CD4-positive, alpha-beta T cell (primary cell): ENCODE measurements around the gene TPK1. TPM values are rescaled to one million over a fixed set of nuclear protein-coding genes. Genes with fewer than 3 reads are reported as not detected.

ENCODE experiments used
- ATAC-seq: fragments of 200-7000 bp; cut with Tn5 transposase; one replicate; pipeline ENCODE4 v1.10.0; 2022; ENCODE audit warnings: mild to moderate bottlenecking; ENCODE audit not compliant: poor library complexity
- CTCF ChIA-PET: fragments of 350-600 bp; sonication (Branson Sonifier 250); formaldehyde crosslinking; loops from one replicate; lab custom pipeline; 2021; ENCODE audit warnings: antibody characterized with exemption, inconsistent platforms; lab: Charles Lee
- POLR2A ChIA-PET: fragments of 350-600 bp; sonication (Branson Sonifier 250); formaldehyde crosslinking; loops from one replicate; lab custom pipeline; 2021; ENCODE audit warnings: antibody characterized with exemption, inconsistent platforms; lab: Charles Lee
- DNase-seq, 14 experiments: peaks; one replicate each; pipeline ENCODE4 v3.0.0-alpha.2; 2013 to 2020; ENCODE audit warnings: mixed read lengths in 2 of 14
- H3K27ac ChIP-seq, 2 donors: one replicate each; pipeline versions ENCODE4 v1.5.1 to v1.7.0; 2013; ENCODE audit warnings: low read length in 2 of 2, low read depth in 1 of 2, mild to moderate bottlenecking in 1 of 2
- H3K27me3 ChIP-seq, 2 experiments: 1 replicate in 1 of 2; 2 replicates in 1 of 2; pipeline versions ENCODE4 v1.6.1 to v1.7.0; 2013; ENCODE audit warnings: low read length in 2 of 2, control low read depth in 1 of 2, mild to moderate bottlenecking in 1 of 2, moderate library complexity in 1 of 2; ENCODE audit not compliant: insufficient read depth in 2 of 2, control insufficient read depth in 1 of 2
- H3K36me3 ChIP-seq: one replicate; pipeline ENCODE4 v1.6.1; 2013; ENCODE audit warnings: low read length, control low read depth; ENCODE audit not compliant: insufficient read depth
- H3K4me1 ChIP-seq: one replicate; pipeline ENCODE4 v1.6.1; 2013; ENCODE audit warnings: low read length, control low read depth; ENCODE audit not compliant: insufficient read depth
- H3K4me3 ChIP-seq: one replicate; pipeline ENCODE4 v1.5.1; 2013; ENCODE audit warnings: mild to moderate bottlenecking, low read length, moderate library complexity
- H3K9me3 ChIP-seq, 2 experiments: 1 replicate in 1 of 2; 2 replicates in 1 of 2; pipeline versions ENCODE4 v1.6.1 to v1.7.0; 2013; ENCODE audit warnings: low read length in 2 of 2, mild to moderate bottlenecking in 2 of 2, control low read depth in 1 of 2, moderate library complexity in 1 of 2; ENCODE audit not compliant: control insufficient read depth in 1 of 2, insufficient read depth in 1 of 2
- H3K27ac Mint-ChIP-seq: one replicate; pipeline ENCODE4 v1.8.0; 2020; ENCODE audit warnings: mixed read lengths
- H3K27me3 Mint-ChIP-seq: one replicate; pipeline ENCODE4 v1.8.0; 2021; ENCODE audit warnings: mixed read lengths
- H3K36me3 Mint-ChIP-seq: one replicate; pipeline ENCODE4 v1.8.0; 2021; ENCODE audit warnings: low read depth, mixed read lengths
- H3K4me1 Mint-ChIP-seq: one replicate; pipeline ENCODE4 v1.8.0; 2021; ENCODE audit warnings: low read depth, mixed read lengths
- H3K4me3 Mint-ChIP-seq: one replicate; pipeline ENCODE4 v1.8.0; 2020; ENCODE audit warnings: mild to moderate bottlenecking, mixed read lengths
- H3K9me3 Mint-ChIP-seq: one replicate; pipeline ENCODE4 v1.8.0; 2020; ENCODE audit warnings: mixed read lengths
- CTCF ChIP-seq: fragments of 200-600 bp; IDR thresholded peaks from one replicate; pipeline ENCODE4 v1.8.0; 2022; ENCODE audit warnings: antibody characterized with exemption, mild to moderate bottlenecking
- intact Hi-C, 2 experiments: fragments of 100-400 bp; cut with DNase I in 1 of 2; cut with micrococcal nuclease in 1 of 2; formaldehyde crosslinking; loops; one replicate each; pipeline versions ENCODE4 v1.15.1 to v1.9.0; 2023 to 2025; cut with DNase I, micrococcal nuclease
- total RNA-seq, 174 experiments: library from RNA in 2 of 174; stranded (reverse) in 2 of 174; gene quantifications; one replicate each; pipeline ENCODE4 v1.2.3 and lab custom pipeline; 2021 to 2026

Gene TPK1
- total RNA-seq, 2 experiments from 2014 or later: 17.1 to 17.8 TPM

- CTCF ChIA-PET: no interaction called here
- no peaks in the 10 kb centered on the region for H3K9me3 Mint-ChIP-seq
- Histone ChIP-seq H3K36me3 (no peaks in the 10 kb centered on the region), H3K4me1 (no peaks in the 10 kb centered on the region), H3K27ac (no peak overlapping the region), H3K27me3 (no peaks in the 10 kb centered on the region), H3K9me3 (peaks cover 0 to 4% of the 10 kb centered on the region in 2 experiments), H3K4me3 (no peak overlapping the region)
- H3K27ac Mint-ChIP-seq: no peak overlapping the region
- no peaks in the 10 kb centered on the region for H3K4me1 Mint-ChIP-seq
- POLR2A ChIA-PET: no interaction called here
- H3K4me3 Mint-ChIP-seq: no peak overlapping the region
- intact Hi-C loops: no loop called here
- ATAC-seq (no peak), DNase-seq (no peak)
- TF ChIP-seq CTCF: no peak
- peaks cover 7% of the 10 kb centered on the region for H3K36me3 Mint-ChIP-seq
- H3K27me3 Mint-ChIP-seq: no peaks in the 10 kb centered on the region
Measured at GRCh38 chr7:144503215-144503614, 332.6 kb downstream of the TPK1 start.

DNA sequence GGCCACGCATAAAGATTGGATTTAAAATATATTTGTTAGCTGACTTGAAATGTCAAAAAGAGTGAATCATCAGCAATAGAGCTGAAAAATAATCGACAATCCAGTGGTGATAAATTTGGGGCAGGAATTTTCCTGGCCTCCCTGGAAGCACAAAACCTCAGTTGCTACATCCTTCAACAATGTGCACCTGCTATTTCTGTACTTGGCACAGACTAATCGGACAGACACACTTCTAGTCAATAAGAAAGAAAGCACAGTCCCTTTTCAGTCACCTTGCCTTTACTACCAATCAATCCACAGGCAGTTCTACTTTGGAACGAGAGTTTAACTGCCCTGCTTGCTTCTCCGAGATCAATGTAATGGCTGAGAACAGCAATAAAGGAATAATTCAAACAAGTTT is 335.6 kb downstream of the TPK1 start:
- H3K9me3 ChIP-seq: no peaks in the 10 kb centered on the region
- intact Hi-C loops: no loop called here
- no peaks in the 10 kb centered on the region for H3K4me1 Mint-ChIP-seq
- H3K27me3 ChIP-seq: no peaks in the 10 kb centered on the region
- peaks cover 2% of the 10 kb centered on the region for H3K36me3 Mint-ChIP-seq
- H3K4me3 Mint-ChIP-seq: no peak overlapping the region
- H3K27ac Mint-ChIP-seq: no peak overlapping the region
- TF ChIP-seq CTCF: no peak
- ChIA-PET POLR2A (interaction anchor here (0.8 kb wide), 1 partner anchor 9 kb away, joined by 3 read pairs; no protein-coding TSS in a partner anchor), CTCF (interaction anchor here (0.6 kb wide), 1 partner anchor 234 kb away, joined by 3 read pairs; no protein-coding TSS in a partner anchor)
- H3K9me3 Mint-ChIP-seq: no peaks in the 10 kb centered on the region
- H3K4me1 ChIP-seq: no peaks in the 10 kb centered on the region
- H3K4me3 ChIP-seq: no peak overlapping the region
- ATAC-seq (no peak), DNase-seq (no peak)
- H3K27me3 Mint-ChIP-seq: no peaks in the 10 kb centered on the region
- H3K27ac ChIP-seq: no peak overlapping the region
- H3K36me3 ChIP-seq: no peaks in the 10 kb centered on the region

GRCh38 chr7:144497282-144497681 is 338.6 kb downstream of the TPK1 start:
- ChIA-PET POLR2A (no interaction called here), CTCF (no interaction called here)
- H3K9me3 ChIP-seq: peaks cover 0 to 6% of the 10 kb centered on the region in 2 experiments
- no peak overlapping the region for H3K27ac Mint-ChIP-seq
- DNase-seq: no peak
- TF ChIP-seq CTCF: no peak
- H3K27ac ChIP-seq: no peak overlapping the region
- intact Hi-C loops: no loop called here
- H3K4me1 Mint-ChIP-seq: no peaks in the 10 kb centered on the region
- H3K36me3 ChIP-seq: no peaks in the 10 kb centered on the region
- ATAC-seq: no peak
- H3K4me3 Mint-ChIP-seq: no peak overlapping the region
- no peaks in the 10 kb centered on the region for H3K4me1 ChIP-seq
- H3K27me3 ChIP-seq: no peaks in the 10 kb centered on the region
- H3K9me3 Mint-ChIP-seq: no peaks in the 10 kb centered on the region
- peaks cover 4% of the 10 kb centered on the region for H3K36me3 Mint-ChIP-seq
- H3K27me3 Mint-ChIP-seq: no peaks in the 10 kb centered on the region
- no peak overlapping the region for H3K4me3 ChIP-seq
